Esophagus muscularis mucosa (tissue), 4 donors: ENCODE results near the gene SIM1. TPM values are rescaled to one million over a fixed set of nuclear protein-coding genes. Genes with fewer than 3 reads are reported as not detected.

ENCODE experiments used
- DNase-seq: peaks from one replicate; pipeline ENCODE4 v3.0.0-alpha.2; 2017; ENCODE audit errors: extremely low spot score
- H3K27ac ChIP-seq, 4 donors: fragments of 200-600 bp; sonication (generic); replicated peaks in 1 of 4; 1 replicate in 3 of 4; 2 replicates in 1 of 4; pipeline ENCODE4 v1.5.1; 2016 to 2019; ENCODE audit warnings: mild to moderate bottlenecking in 1 of 4
- H3K27me3 ChIP-seq, 4 donors: fragments of 200-600 bp; sonication (generic); one replicate each; pipeline versions ENCODE4 v1.5.1 to v1.6.0; 2016 to 2019
- H3K36me3 ChIP-seq, 4 donors: fragments of 200-600 bp; sonication (generic); one replicate each; pipeline ENCODE4 v1.5.1; 2016 to 2019
- H3K4me1 ChIP-seq, 4 donors: fragments of 200-600 bp; sonication (generic); one replicate each; pipeline ENCODE4 v1.5.1; 2016 to 2019
- H3K4me3 ChIP-seq, 4 donors: fragments of 200-600 bp; sonication (generic); 1 replicate in 2 of 4; 2 replicates in 2 of 4; pipeline ENCODE4 v1.5.1; 2016 to 2019; ENCODE audit warnings: mild to moderate bottlenecking in 4 of 4, moderate library complexity in 1 of 4
- H3K9me3 ChIP-seq, 4 donors: fragments of 200-600 bp; sonication (generic); 1 replicate in 3 of 4; 2 replicates in 1 of 4; pipeline ENCODE4 v1.5.1; 2016 to 2019
- CTCF ChIP-seq, 3 experiments: fragments of 200-600 bp in 2 of 3; fragments of 450-650 bp in 1 of 3; sonication (generic) in 2 of 3; IDR thresholded peaks; one replicate each; pipeline ENCODE4 v1.5.1; 2017 to 2019; ENCODE audit warnings: antibody characterized with exemption in 3 of 3, mild to moderate bottlenecking in 2 of 3, moderate library complexity in 1 of 3
- EP300 ChIP-seq: sonication (generic); formaldehyde crosslinking; IDR thresholded peaks from one replicate; pipeline ENCODE4 v1.6.1; 2017; ENCODE audit warnings: antibody characterized with exemption
- POLR2A ChIP-seq: fragments of 450-650 bp; IDR thresholded peaks from one replicate; pipeline ENCODE4 v1.6.1; 2017; ENCODE audit warnings: antibody characterized with exemption, moderate library complexity, mild to moderate bottlenecking, low read depth
- POLR2AphosphoS5 ChIP-seq, 2 donors: sonication (generic); formaldehyde crosslinking; IDR thresholded peaks; one replicate each; pipeline ENCODE4 v1.6.1; 2017; ENCODE audit warnings: antibody characterized with exemption in 2 of 2
- WGBS: methylation state at CpG from one replicate; pipeline ENCODE4 v1.1.5; 2018; 5-methylcytosine and 5-hydroxymethylcytosine counted together
- intact Hi-C: fragments of 100-400 bp; cut with DNase I; formaldehyde crosslinking; loops from one replicate; pipeline ENCODE4 v1.15.1; 2023
- total RNA-seq, 4 donors: library from RNA; depleted of rRNA; stranded (reverse); fragments of >200 nt; gene quantifications; one replicate each; pipeline versions ENCODE4 v1.1.0 to v1.2.1, GENCODE V29; 2016

Gene SIM1
- total RNA-seq, 4 donors from 2014 or later: not detected

DNA sequence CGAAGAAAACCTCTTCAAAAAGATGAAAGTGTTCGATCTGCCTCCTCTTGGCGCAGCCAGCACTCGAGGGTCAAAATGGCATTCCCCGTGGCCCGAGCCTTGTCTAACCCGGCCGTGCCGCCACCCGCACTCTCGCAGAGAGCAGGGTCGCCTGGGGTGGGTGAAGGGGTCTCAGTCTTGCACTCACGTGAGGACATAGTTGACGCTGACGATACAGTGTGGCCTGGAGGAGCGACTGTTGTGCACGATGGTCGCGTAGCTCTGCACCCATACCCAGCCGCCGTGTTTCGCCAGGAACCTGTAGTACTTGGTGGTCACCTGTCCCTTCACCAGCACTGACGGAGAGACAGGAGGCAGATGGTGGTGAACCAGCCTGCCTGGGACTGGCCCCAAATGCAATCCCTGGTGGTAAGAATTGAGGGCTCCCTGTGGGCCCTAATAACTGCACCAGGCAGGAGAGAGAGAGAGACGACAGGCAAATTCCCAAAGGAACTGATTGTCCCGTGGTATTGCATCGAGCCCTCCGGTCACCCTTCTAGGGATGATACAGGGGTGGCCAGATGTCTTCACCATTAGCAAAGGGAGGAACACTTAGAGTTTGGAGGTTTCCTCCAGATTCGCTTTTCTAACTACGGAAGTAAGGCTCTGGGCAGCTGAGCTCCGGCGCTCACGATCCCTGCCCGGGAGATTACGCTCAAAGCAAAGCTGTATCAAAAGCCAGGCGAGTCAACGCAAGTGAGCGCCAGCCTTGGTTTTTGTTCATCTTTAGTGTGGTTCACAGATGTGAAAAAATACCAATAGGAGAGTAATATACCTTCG lies 17.4 kb downstream of the SIM1 start:
- H3K27ac ChIP-seq: no peak overlapping the region
- TF ChIP-seq POLR2A (no peak), EP300 (no peak), POLR2AphosphoS5 (IDR thresholded peaks at IDR 0.05) (no peak), CTCF (IDR thresholded peaks at IDR 0.05) (no peak)
- no peaks in the 10 kb centered on the region for H3K9me3 ChIP-seq
- H3K36me3 ChIP-seq: no peaks in the 10 kb centered on the region
- H3K4me1 ChIP-seq: peaks cover 13 to 25% (median 20%) of the 10 kb centered on the region in 4 donors
- DNase-seq: peak; percentile 91
- H3K27me3 ChIP-seq: peaks cover 4 to 89% (median 56%) of the 10 kb centered on the region in 4 donors
- WGBS: 17% methylated on average over 25 of the region's 38 CpGs
- peak overlapping the region; percentile 1 to 38 (median 10) for H3K4me3 ChIP-seq
- intact Hi-C loops: loop anchor here (10.0 kb wide), 1 partner anchor 842 kb away; the partner anchor contains the start of gene PRDM13

- Histone ChIP-seq H3K4me3 (peak overlapping the region; percentile 1 to 38 (median 10)), H3K27me3 (peaks cover 4 to 80% (median 53%) of the 10 kb centered on the region in 4 donors)
- 9% methylated on average over 22 of the region's 23 CpGs for WGBS
Measured at GRCh38 chr6:100446115-100447080, 18.3 kb downstream of the SIM1 start.

DNA sequence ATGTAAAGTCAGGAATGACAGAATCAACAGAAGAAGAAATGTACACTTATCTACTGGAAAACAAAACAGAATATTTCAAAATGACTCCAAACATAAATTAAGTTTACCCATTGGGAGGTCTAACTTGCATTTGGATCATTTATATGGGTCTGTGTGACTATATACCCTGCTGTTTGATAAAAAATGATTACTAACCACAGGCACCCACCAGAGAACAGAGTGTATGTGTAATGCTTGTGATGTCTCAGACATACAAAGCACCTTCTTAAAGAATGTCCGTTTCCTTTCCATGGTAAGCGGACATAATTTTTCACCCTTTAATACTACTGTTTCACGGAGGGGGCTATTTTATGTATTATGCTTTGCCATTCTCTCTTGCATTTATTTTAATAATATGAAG lies 19.2 kb downstream of the SIM1 start:
- TF ChIP-seq POLR2AphosphoS5 (IDR thresholded peaks at IDR 0.05) (no peak), EP300 (no peak), CTCF (IDR thresholded peaks at IDR 0.05) (no peak), POLR2A (no peak)
- Histone ChIP-seq H3K27ac (no peak overlapping the region), H3K4me1 (peaks cover 13 to 25% (median 20%) of the 10 kb centered on the region in 4 donors), H3K9me3 (no peaks in the 10 kb centered on the region), H3K36me3 (no peaks in the 10 kb centered on the region), H3K4me3 (no peak overlapping the region), H3K27me3 (peaks cover 4 to 80% (median 50%) of the 10 kb centered on the region in 4 donors)
- intact Hi-C loops: loop anchor here (10.0 kb wide), 1 partner anchor 841 kb away; the partner anchor contains the start of gene PRDM13
- DNase-seq: no peak
- WGBS: 47% methylated on average over 3 of the region's 3 CpGs

More at GRCh38 chr6:100446115-100447080, 18.3 kb downstream of the SIM1 start:
- TF ChIP-seq POLR2A (no peak), CTCF (IDR thresholded peaks at IDR 0.05) (no peak), EP300 (no peak), POLR2AphosphoS5 (IDR thresholded peaks at IDR 0.05) (no peak)
- peak; percentile 90 for DNase-seq
- intact Hi-C loops: loop anchor here (10.0 kb wide), 1 partner anchor 842 kb away; the partner anchor contains the start of gene PRDM13
- Histone ChIP-seq H3K9me3 (no peaks in the 10 kb centered on the region), H3K36me3 (no peaks in the 10 kb centered on the region), H3K27ac (no peak overlapping the region), H3K4me1 (peaks cover 13 to 25% (median 20%) of the 10 kb centered on the region in 4 donors)

GRCh38 chr6:100440935-100441334 lies 23.8 kb downstream of the SIM1 start:
- H3K9me3 ChIP-seq: no peaks in the 10 kb centered on the region
- H3K27ac ChIP-seq: no peak overlapping the region
- intact Hi-C loops: loop anchor here (10.0 kb wide), 1 partner anchor 836 kb away; the partner anchor contains the start of gene PRDM13
- DNase-seq: peak; percentile 70
- WGBS: 76% methylated on average over 1 of the region's 1 CpG
- H3K36me3 ChIP-seq: no peaks in the 10 kb centered on the region
- H3K27me3 ChIP-seq: peaks cover 0 to 65% (median 11%) of the 10 kb centered on the region in 4 donors
- no peak overlapping the region for H3K4me3 ChIP-seq
- no peak for TF ChIP-seq CTCF (IDR thresholded peaks at IDR 0.05)
- TF ChIP-seq POLR2AphosphoS5 (IDR thresholded peaks at IDR 0.05): no peak
- no peak for TF ChIP-seq POLR2A
- no peak for TF ChIP-seq EP300
- no peaks in the 10 kb centered on the region for H3K4me1 ChIP-seq
